SK-N-SH treated with all-trans-retinoic acid at 6 μM for 48 hours (cell line): Measurements from ENCODE around the gene SLC52A3.

Experiments
- ARNTL ChIP-seq: fragments of 450-650 bp; formaldehyde crosslinking; IDR thresholded peaks from 2 replicates; pipeline ENCODE4 v1.5.0; 2020; ENCODE audit warnings: low read depth, mild to moderate bottlenecking, moderate library complexity, borderline replicate concordance
- TCF4 ChIP-seq: fragments of 250-450 bp; sonication (Bioruptor Pico); IDR thresholded peaks from 2 replicates; pipeline ENCODE4 v1.8.0; 2021; ENCODE audit warnings: mild to moderate bottlenecking, moderate library complexity, borderline replicate concordance

DNA sequence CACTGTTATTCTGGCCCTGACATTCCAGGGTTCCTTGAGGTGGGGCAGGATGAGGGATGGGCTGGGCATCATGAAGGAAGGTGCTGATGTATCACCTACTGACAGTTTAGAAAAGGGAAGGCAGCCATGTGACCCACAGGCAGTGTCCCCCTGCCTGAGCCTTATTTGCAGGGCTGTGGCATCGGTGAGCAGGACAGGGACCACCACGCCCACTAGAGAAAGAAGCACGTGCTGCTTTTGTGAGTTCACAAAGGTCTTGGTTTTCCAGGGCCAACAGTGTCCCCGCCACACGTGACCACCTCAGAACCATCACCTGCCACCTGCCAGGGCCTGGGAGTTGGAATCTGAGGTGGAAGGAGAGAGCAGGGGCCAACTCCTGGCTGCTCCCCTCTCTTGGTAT, 49.2 kb downstream of the SLC52A3 start:
- TF ChIP-seq TCF4 = no peak
- TF ChIP-seq ARNTL (CRISPR knock-in tag) = no peak
